SK-N-SH treated with all-trans-retinoic acid at 6 μM for 48 hours (cell line): ENCODE data around the gene WDR19.

Source experiments
- BACH2 ChIP-seq: fragments of 250-450 bp; sonication (Bioruptor Pico); IDR thresholded peaks from 2 replicates; pipeline ENCODE4 v1.9.0; 2021; ENCODE audit warnings: mild to moderate bottlenecking, borderline replicate concordance
- RARB ChIP-seq: fragments of 250-450 bp; sonication (Bioruptor Pico); IDR thresholded peaks from 2 replicates; pipeline ENCODE4 v1.8.0; 2021; ENCODE audit warnings: mild to moderate bottlenecking, moderate library complexity
- ZFP30 ChIP-seq: fragments of 450-650 bp; formaldehyde crosslinking; IDR thresholded peaks from 2 replicates; pipeline ENCODE4 v1.5.0; 2022; ENCODE audit warnings: mild to moderate bottlenecking, moderate library complexity

DNA sequence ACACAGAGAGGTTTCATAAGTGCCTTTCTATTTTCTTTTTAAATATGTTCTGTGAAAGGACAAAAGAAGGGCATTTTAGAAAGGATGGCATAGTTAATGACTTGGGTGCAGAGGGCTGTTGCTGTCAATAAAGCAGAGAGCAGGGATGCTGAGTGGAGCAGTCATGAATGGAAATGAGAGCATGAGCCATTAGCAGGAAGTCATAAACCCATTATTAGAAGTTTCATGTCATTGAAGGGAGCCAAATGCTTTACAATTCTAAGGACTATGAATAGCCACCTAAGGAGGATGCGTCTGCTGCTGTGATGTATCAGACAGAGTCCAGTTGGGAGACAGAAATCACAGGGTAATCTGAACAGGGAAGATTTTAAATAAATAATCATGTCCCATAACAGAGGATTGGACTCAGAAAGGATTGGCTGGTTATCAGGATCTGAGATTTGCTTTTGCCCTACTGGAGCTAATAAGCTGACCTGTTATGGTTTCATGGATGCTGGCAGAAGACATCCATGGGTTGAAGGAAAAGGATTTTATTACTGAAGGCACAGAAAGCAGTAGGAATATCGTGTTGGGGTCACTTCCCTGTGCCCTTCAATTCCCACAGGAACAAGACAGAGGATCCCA, 47.5 kb upstream of the WDR19 start:
- TF ChIP-seq RARB, result no peak
- TF ChIP-seq BACH2 (CRISPR knock-in tag), result no peak
- TF ChIP-seq ZFP30 (CRISPR knock-in tag), result no peak
